Neural cell (in vitro differentiated cells): Measurements from ENCODE around the gene TBX18. TPM values are rescaled to one million over a fixed set of nuclear protein-coding genes. Genes with fewer than 3 reads are reported as not detected.

Source experiments
- H2AFZ ChIP-seq: fragments of 200-600, 300-800 bp; sonication (generic), shearing (Covaris generic); 2 replicates; pipeline ENCODE4 v1.6.0; 2014; ENCODE audit warnings: low read depth, mild to moderate bottlenecking, antibody characterized with exemption, low read length, moderate library complexity
- H3F3A ChIP-seq: fragments of 200-600 bp; shearing (Covaris generic); 2 replicates; pipeline ENCODE4 v1.6.1; 2016; ENCODE audit warnings: mild to moderate bottlenecking, moderate library complexity, mixed read lengths, antibody characterized with exemption, low read length; ENCODE audit not compliant: insufficient read depth, poor library complexity, severe bottlenecking
- H3K27ac ChIP-seq: fragments of 200-600, 300-800 bp; sonication (generic), shearing (Covaris generic); 2 replicates; pipeline ENCODE4 v1.5.1; 2014; ENCODE audit warnings: mild to moderate bottlenecking, low read length, moderate library complexity
- H3K27me3 ChIP-seq: fragments of 300-800, 200-600 bp; sonication (generic), shearing (Covaris generic); 2 replicates; pipeline ENCODE4 v1.6.0; 2014; ENCODE audit warnings: mild to moderate bottlenecking, low read depth, low read length, moderate library complexity; ENCODE audit not compliant: insufficient read depth
- H3K36me3 ChIP-seq: fragments of 300-800, 200-600 bp; sonication (generic), shearing (Covaris generic); 2 replicates; pipeline ENCODE4 v1.5.1; 2014; ENCODE audit warnings: mild to moderate bottlenecking, antibody characterized with exemption, low read length, moderate library complexity; ENCODE audit not compliant: insufficient read depth
- H3K4me2 ChIP-seq: fragments of 300-800, 200-600 bp; sonication (generic), shearing (Covaris generic); 2 replicates; pipeline ENCODE4 v1.6.0; 2014; ENCODE audit warnings: mild to moderate bottlenecking, low read length
- H3K4me3 ChIP-seq: fragments of 300-800, 200-600 bp; sonication (generic), shearing (Covaris generic); 2 replicates; pipeline ENCODE4 v1.5.1; 2014; ENCODE audit warnings: mild to moderate bottlenecking, low read length, moderate library complexity
- H3K79me2 ChIP-seq: fragments of 200-600 bp; shearing (Covaris generic); replicated peaks from 2 replicates; pipeline ENCODE4 v1.6.0; 2014; ENCODE audit warnings: mild to moderate bottlenecking, low read length, moderate library complexity; ENCODE audit not compliant: insufficient read depth
- H3K9ac ChIP-seq: fragments of 300-800, 200-600 bp; sonication (generic), shearing (Covaris generic); 2 replicates; pipeline ENCODE4 v1.6.1; 2016; ENCODE audit warnings: mild to moderate bottlenecking, low read length, mixed read lengths
- H3K9me2 ChIP-seq: fragments of 200-600 bp; shearing (Covaris generic); 2 replicates; pipeline ENCODE4 v1.6.1; 2016; ENCODE audit warnings: mild to moderate bottlenecking, low read length, mixed read lengths; ENCODE audit not compliant: insufficient read depth
- H3K9me3 ChIP-seq: fragments of 200-600, 300-800 bp; sonication (generic), shearing (Covaris generic); 2 replicates; pipeline ENCODE4 v1.6.1; 2016; ENCODE audit warnings: mild to moderate bottlenecking, mixed run types, low read length, moderate library complexity, mixed read lengths
- H4K20me1 ChIP-seq: fragments of 200-600 bp; shearing (Covaris generic); 2 replicates; pipeline ENCODE4 v1.6.1; 2016; ENCODE audit warnings: mild to moderate bottlenecking, mixed run types; ENCODE audit not compliant: insufficient read depth
- EP300 ChIP-seq: fragments of 450-650 bp; conservative IDR thresholded peaks from 2 replicates; pipeline ENCODE4 v1.6.1; 2014; ENCODE audit warnings: antibody characterized with exemption, mild to moderate bottlenecking, moderate library complexity; ENCODE audit not compliant: poor library complexity, severe bottlenecking
- EZH2 ChIP-seq: fragments of 200-600, 300-800 bp; shearing (Covaris generic), sonication (generic); IDR thresholded peaks from 2 replicates; pipeline ENCODE4 v1.6.1; 2014; ENCODE audit warnings: antibody characterized with exemption, low read length, borderline replicate concordance, mild to moderate bottlenecking; ENCODE audit not compliant: insufficient read depth, poor library complexity, severe bottlenecking
- MXI1 ChIP-seq: fragments of 450-650 bp; conservative IDR thresholded peaks from 2 replicates; pipeline ENCODE4 v1.6.1; 2014; ENCODE audit warnings: antibody characterized with exemption, mild to moderate bottlenecking; ENCODE audit not compliant: poor library complexity, severe bottlenecking
- POLR2AphosphoS5 ChIP-seq: IDR thresholded peaks from 2 replicates; pipeline ENCODE4 v1.6.1; 2012
- RAD21 ChIP-seq: fragments of 450-650 bp; conservative IDR thresholded peaks from 2 replicates; pipeline ENCODE4 v1.6.1; 2014; ENCODE audit warnings: antibody characterized with exemption, mild to moderate bottlenecking, moderate library complexity
- REST ChIP-seq: IDR thresholded peaks from 2 replicates; pipeline ENCODE4 v1.6.1; 2012; ENCODE audit warnings: borderline replicate concordance
- SMC3 ChIP-seq: fragments of 450-650 bp; conservative IDR thresholded peaks from 2 replicates; pipeline ENCODE4 v1.6.1; 2014; ENCODE audit warnings: antibody characterized with exemption, mild to moderate bottlenecking, moderate library complexity; ENCODE audit not compliant: poor library complexity
- TAF1 ChIP-seq: IDR thresholded peaks from 2 replicates; pipeline ENCODE4 v1.6.1; 2012; ENCODE audit warnings: low read depth
- polyA plus RNA-seq: library from polyadenylated mRNA; depleted of rRNA; stranded (reverse); fragments of >200 nt; gene quantifications from 2 replicates; pipeline ENCODE4 v1.2.3, GENCODE V29; 2014
- TF ChIP-seq, protein P1 (sequence below): fragments of 450-650 bp; IDR thresholded peaks from 2 replicates; pipeline ENCODE4 v1.5.1; 2014; ENCODE audit warnings: antibody characterized with exemption, mild to moderate bottlenecking, moderate library complexity; ENCODE audit not compliant: poor library complexity, severe bottlenecking

Gene TBX18
- polyA plus RNA-seq, 1 donor from 2014 or later, result not detected

DNA sequence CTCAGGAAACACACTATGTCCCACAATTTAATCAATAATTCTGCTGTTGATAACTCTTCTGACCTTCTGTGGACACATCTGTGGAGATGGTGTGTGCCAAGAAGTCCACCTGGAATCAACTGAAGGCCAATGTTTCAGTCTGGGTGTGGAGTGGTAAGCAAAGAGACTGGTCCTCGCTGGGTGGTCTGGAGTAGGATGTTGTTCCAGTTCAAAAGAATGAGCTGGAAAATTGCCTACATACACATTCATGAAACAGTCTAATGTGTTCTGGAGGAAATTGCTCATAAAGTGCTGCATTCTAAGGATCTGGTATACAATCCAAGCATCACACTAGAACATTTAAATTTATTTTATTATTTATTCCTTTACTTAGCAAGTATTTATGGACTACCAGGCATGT lies 33.9 kb upstream of the TBX18 start:
- Histone ChIP-seq H3K79me2 (no peaks in the 10 kb centered on the region), H3K27ac (no peak overlapping the region), H2AFZ (no peak overlapping the region), H3K4me3 (no peak overlapping the region), H3K27me3 (no peaks in the 10 kb centered on the region), H3K9ac (no peak overlapping the region), H3K9me2 (no peaks in the 10 kb centered on the region), H3F3A (no peaks in the 10 kb centered on the region), H4K20me1 (no peaks in the 10 kb centered on the region), H3K9me3 (no peaks in the 10 kb centered on the region), H3K4me2 (no peak overlapping the region), H3K36me3 (no peaks in the 10 kb centered on the region)
- TF ChIP-seq SMC3 (no peak), TAF1 (no peak), RAD21 (no peak), MXI1 (no peak), POLR2AphosphoS5 (no peak), REST (no peak), EP300 (no peak), EZH2 (no peak)
- TF ChIP-seq, protein P1, sequence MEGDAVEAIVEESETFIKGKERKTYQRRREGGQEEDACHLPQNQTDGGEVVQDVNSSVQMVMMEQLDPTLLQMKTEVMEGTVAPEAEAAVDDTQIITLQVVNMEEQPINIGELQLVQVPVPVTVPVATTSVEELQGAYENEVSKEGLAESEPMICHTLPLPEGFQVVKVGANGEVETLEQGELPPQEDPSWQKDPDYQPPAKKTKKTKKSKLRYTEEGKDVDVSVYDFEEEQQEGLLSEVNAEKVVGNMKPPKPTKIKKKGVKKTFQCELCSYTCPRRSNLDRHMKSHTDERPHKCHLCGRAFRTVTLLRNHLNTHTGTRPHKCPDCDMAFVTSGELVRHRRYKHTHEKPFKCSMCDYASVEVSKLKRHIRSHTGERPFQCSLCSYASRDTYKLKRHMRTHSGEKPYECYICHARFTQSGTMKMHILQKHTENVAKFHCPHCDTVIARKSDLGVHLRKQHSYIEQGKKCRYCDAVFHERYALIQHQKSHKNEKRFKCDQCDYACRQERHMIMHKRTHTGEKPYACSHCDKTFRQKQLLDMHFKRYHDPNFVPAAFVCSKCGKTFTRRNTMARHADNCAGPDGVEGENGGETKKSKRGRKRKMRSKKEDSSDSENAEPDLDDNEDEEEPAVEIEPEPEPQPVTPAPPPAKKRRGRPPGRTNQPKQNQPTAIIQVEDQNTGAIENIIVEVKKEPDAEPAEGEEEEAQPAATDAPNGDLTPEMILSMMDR, result no peak

- no peaks in the 10 kb centered on the region for H3K79me2 ChIP-seq
- no peaks in the 10 kb centered on the region for H4K20me1 ChIP-seq
- H3K4me3 ChIP-seq, result no peak overlapping the region
- H3K27ac ChIP-seq, result no peak overlapping the region
- no peaks in the 10 kb centered on the region for H3K27me3 ChIP-seq
- H3K9ac ChIP-seq, result no peak overlapping the region
- H3K4me2 ChIP-seq, result no peak overlapping the region
- no peak overlapping the region for H2AFZ ChIP-seq
- no peaks in the 10 kb centered on the region for H3K9me2 ChIP-seq
- H3K9me3 ChIP-seq, result no peaks in the 10 kb centered on the region
- H3F3A ChIP-seq, result no peaks in the 10 kb centered on the region
- no peaks in the 10 kb centered on the region for H3K36me3 ChIP-seq
- TF ChIP-seq EZH2 (no peak), SMC3 (no peak), EP300 (no peak), TAF1 (no peak), POLR2AphosphoS5 (no peak), REST (no peak), MXI1 (no peak), RAD21 (no peak)
- TF ChIP-seq, protein P1, result no peak
These were observed 31.9 kb upstream of the TBX18 start for GRCh38 chr6:84796343-84796742.
